Activated CD8-positive, alpha-beta memory T cell treated with anti-CD3 and anti-CD28 coated beads, Interleukin-2, amount 50 U/mL, for 4 hours (primary cell): ENCODE data around the gene C10orf90.

Experiments used
- DNase-seq: peaks from one replicate; pipeline ENCODE4 v3.0.0-alpha.2; 2020

Gene C10orf90

DNA sequence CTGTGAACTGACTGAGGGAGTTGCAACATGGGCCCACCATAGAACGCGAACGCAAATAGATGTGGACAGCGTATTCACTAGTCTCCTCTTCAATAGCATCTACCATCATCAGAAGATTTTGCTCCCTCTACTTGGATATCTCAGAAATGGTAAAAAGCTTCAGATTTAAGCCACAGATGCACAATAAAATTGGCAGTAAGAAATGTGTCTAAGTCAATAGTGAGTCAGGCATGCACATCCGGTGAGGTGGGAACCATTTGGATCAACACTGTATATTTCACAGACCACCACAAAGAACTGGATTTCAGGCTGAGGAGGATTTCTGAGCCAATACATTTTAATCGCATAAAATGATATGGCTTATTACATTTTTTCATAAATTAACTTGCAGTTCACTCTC is 170.7 kb downstream of the C10orf90 start:
- DNase-seq = no peak

DNA sequence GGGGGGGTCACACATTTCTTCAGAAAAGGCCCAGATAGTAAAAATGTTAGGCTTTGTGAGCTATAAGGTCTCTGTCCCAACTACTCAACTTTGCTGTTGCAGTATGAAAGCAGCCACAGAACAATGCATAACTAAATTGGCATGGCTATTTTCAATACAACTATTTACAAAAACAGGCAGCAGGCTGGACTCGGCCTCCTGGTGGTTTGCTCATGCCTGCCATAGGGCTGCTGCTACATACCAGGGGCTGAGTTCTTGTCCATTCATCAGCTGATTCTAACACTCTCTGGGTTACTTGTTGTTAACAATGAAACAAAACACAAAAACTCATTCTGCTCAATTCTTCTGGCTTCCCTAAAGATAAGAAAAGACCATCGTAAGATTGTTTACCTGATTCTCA is 172.8 kb downstream of the C10orf90 start:
- DNase-seq = no peak

DNA sequence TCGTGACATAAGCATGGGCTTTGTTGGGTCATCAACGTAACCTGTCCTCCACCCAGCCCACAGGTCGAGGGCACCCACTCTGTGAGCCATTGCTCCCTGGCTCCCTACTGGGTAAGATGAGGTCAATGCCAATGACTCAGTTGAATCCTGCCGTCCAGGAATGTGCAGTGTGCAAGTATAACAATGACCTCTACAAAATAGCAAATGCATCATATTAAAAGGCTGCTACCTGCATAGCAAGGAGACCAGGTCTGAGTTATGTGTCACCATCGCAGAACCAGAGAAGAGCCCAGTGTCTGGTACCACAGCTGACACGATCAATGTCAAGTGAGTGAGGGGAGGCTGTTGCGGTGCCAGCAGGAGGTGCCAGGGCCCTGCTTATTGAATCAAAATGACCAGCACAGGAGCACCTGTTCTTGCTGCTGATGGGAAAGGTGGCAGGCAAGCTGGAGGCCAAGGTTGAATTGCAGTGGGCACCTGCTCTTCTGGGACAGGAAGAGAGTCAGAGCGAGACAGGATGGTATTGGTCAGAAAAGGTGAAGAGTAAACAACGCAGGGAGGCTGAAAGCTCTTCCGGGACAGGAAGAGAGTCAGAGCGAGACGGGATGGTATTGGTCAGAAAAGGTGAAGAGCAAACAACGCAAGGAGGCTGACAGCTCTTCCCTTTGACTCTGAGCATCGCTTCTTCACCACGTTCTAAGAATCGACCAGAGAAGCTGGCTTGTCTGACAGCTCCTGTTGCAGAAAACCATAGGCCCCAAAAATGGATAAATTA is 173.5 kb downstream of the C10orf90 start:
- no peak for DNase-seq

DNA sequence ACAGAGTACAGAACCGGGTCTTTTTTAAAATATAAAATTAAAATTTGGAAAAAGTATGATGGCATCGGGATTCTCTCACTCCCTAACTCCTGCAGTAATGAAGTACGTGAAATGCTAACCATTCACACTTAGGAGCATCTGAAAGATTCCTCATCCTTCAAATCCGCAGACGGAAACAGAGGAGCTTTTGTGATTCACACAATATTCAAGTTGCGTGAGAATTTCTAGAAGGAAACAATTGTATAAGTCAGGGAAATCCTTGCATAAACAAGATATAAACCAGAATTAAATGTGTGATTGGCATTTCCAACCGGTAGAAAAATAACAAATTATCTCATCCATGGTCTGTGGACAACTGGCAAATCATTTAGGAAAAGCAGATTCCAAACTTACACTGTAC is 179.0 kb downstream of the C10orf90 start:
- DNase-seq = no peak

DNA sequence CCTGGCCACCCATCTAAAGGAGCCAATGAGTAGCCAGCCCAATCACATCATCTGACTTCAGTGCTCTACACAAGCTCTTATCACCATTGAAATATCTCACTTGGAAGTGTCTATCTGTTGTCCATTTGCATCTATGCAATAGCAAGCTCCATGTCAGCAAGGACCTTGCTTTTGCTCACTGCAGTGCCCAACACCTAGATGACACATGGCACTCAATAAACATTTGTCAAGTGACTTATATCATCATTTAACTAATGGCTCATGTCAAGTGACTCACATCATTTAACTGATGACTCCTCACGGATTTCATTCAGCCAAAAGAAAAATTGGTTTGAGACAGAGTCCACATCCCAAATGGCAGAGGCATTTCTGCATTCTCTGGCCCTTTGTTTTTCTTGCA is 189.3 kb downstream of the C10orf90 start:
- DNase-seq = no peak

DNA sequence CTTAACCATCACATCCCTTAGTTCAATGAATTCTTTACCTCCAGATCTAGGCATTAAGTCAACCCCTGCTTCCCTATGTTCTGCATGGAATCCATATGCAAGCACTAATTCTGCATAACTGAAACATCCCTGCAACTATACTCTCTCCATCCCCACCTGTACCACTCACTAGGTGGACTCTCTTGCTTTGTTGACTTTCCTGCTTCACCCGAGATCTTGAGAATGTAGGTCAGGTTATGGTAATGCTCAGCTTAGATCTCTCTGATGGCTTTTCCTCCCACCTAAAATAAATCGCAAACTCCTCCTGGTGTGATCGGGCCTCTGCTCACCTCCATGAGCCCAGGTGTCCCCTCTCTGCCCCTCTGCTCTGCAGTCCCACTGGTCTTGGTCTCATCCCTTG is 189.8 kb downstream of the C10orf90 start:
- DNase-seq = no peak

DNA sequence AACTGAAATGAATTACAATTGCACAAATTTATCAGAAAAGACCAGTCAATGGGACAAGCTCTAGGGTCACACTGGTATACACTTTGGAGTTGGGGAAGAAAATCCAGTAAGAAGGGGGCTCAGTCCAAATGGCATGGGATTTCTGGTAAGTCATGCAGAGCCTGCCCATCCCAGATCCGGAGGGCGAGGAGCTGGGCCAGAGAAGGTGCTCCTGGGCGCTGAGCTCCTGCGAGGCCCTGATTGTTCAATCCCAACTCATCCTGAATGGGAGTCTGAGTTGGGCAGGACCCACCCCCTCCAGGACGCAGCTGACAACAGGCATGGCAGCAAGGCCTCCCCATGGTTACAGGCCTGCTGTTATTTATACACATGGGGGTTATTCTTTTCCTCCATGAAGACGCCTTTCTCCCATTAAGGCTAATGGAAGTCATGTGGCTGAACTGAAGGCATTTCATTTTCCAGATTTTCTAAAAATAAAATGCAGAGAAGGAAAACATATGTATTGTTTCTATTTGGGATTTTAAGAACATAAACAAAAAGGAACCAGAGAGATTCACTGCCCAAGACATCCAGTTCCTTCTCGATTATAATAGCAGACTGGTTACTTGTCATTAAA is 191.1 kb downstream of the C10orf90 start:
- DNase-seq = no peak

DNA sequence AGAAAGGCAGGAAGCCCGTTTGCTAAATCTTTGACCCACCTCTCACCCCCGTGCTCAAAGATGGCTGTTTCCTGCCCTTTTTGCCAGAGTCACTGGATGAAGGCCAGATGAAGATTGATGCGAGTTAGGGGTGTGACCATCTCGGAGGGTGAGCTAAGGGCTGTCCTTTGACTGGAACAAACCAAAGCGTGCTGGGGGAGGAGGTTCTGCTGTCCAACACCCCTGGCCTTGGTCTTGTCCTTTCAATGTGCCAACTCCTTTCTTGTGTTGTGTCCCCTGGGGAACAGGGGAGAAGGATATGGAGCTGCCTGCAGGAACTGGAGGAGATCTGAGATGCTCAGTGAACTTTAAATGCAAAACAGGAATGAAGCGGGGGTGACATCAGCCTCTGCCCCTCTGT is 191.9 kb downstream of the C10orf90 start:
- no peak for DNase-seq

DNA sequence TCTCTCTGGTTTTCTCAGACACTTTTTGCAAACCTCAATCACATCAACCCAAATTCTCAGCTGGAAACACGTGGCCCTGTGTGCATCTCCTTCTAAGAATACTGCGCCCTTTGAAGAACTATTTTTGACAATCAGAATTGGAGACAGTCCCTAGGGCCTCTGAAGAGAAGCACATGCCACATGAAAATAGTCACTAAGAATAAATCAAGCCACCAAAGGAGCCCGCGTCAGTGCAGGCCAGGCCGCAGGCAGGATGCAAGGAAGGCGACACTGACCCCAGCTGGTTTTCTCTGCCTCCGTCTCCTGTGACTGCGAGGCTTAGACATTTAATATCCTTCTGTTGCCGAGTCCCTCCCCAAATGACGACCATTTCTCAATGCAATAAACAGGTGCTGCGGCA is 194.2 kb downstream of the C10orf90 start:
- no peak for DNase-seq

DNA sequence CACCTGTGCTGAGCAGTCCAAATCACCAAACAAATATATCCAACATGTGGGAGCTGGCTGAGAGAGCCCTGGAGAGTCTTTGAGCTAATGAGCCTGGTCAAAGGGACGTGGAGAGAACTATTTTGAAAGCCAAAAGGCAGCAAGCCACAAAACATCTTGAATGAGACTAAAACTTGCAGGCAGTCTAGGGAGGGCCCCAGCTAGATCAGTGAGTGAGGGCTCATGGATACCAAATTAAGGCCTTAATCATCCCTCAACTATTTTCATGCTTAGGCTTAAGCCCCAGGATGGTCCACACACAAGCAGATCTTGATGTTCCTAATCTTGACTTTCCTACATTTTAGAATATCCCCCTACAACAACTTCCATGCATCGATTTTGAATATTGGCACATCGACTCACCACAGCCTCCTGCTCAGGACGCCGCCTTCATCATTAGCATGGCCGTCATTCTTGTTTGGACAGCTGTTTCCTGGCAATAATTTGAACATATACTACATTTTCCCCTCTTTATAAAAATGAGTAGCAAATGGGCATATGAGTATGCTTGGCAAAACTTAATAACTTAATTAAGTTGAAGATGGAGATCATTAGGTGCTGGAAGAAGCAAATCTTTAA is 195.3 kb downstream of the C10orf90 start:
- DNase-seq = no peak

DNA sequence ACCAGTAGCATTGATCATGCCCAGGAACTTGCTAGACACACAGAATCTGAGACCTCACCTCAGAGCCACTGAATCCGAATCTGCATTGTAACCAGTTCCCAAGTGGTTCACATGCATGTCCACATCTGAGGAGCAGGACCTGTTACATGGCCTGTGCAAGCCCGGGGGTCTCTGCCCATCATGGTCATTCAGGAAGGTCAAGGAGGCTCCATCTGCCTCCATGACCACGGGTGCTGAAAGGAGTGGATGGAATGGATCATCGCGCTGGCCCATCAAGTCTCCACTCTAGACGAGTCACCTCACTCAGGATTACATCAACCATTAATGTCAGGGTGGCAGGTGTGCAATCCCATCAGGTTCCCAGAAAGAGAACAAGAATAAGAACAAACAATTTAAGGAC is 196.5 kb downstream of the C10orf90 start:
- DNase-seq = no peak

DNA sequence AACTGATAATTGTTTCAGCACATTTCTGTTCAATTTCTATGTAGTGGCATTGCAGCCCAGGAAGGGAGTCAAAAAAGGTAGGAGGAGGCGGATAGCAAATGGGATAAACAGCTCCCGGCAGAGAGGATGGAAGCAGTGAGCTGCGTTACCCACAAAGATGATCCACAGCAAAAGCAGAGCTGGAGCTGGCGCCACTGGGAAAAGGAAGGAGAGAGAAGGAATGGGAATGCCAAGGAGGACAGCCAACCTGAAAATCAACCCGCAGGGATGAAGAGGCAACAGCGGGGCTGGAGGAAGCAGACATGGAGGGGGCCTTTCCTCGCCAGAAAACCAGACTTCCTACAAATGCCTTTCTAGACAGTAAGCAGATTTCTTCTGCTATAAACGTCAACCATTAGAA is 199.5 kb downstream of the C10orf90 start:
- DNase-seq = no peak

DNA sequence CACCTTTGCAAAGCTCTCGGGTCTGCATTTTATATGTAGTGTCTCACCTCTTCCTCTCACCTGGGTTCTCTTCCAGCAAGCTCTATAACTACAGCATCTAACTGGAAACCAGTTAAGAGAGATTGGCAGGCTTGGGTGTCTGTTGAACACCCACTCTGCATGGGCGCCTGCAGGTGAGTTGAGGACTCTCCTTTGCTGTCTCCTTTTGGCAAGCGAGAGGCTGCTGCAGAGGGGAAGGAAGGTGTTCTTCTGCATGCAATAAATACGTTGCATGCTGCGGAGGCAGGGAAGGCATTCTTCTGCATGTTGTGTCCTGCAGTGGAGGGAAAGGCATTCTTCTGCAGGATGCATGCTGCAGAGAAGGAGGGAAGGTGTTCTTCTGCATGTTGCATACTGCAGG is 200.8 kb downstream of the C10orf90 start:
- DNase-seq = no peak

DNA sequence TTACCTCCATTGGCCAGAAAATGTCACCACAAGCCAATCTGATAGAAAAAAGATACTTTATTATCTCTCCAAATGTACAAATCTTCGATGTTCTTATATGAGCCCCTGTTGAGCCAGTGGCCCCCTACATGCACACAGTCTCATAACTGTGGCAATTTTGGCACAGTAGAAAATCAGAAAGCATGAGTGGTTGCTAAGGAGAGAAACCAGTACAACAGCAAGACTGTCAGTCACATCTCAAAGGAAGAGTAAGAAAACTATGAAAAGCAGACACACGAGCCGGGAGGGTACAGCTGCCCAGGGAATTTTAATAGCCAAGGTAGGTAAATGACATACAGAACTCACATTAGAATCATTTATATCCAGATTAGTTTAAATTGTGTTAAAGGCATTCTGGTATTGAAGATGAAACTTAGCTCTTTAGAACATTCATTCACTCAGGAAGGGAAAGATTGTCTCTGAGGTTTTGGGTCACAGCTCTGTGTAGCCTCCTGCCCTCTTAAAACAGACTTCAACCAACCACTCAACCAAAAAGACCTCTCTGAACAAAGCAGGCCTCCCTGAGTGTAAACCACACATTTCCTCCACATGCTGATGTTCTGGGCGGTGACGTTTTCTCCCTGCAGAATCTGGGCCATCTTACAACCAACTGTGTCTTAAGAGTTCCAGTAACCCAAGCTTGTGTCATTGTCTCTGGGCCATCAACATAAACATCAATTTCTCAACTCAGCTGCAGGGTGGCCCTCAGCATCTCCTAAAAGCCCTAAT is 201.4 kb downstream of the C10orf90 start:
- DNase-seq = no peak

DNA sequence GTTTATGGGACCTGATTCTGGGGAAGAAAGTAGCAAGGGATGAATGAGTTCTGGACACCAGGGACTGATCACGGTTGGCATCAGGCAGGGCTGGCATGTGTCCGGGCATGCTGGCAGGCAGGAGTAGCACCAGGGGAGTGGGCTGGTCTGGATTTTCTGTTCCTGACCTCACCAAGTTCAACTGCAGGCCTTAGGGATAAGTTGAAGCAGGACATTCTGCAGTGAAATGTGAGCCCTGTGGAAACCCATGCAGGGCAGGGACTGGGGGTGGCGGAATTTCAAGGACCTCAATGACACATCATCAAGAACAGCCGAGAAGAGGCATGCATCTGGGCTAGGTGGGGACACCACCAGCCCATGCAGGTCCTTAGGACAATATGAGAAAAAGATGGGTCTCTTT is 202.0 kb downstream of the C10orf90 start:
- no peak for DNase-seq

DNA sequence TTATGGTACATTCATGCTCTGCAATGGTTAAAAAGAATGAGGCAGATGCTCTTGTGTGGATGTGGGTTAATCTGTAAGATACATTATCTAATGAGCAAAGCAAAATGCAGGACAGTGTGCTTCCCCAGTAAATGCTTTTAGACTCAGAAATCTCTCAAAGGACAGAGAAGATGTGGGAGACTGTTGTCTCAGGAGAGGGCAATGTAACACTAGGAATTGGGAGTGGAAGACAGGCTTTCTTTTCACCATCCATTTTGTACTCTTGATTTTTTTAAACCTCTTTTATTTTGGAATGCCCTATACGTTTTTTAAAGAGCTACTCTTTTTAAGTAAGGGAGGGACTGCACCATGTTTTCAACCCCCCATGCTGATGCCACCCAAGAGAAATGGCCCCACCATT is 204.7 kb downstream of the C10orf90 start:
- DNase-seq = no peak

DNA sequence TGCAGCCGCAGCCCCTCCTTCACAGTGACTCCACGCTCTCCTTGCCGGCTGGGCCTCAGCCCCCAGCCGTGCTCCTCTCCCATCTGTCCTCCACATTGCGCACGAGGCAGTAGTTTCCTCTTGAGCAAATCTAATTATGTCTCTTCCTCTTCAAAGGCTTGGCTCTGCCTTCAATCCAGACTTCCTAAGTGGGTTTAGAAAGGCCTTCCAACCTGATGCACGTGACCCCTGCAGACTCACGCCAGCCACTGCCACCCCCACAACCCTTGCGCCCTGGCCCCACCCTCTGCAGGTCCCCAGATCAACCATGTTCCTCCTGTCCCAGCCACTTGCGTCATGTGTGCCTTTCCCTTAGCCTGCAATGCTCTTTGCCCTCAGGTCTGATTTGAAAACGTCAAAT is 207.2 kb downstream of the C10orf90 start:
- no peak for DNase-seq

DNA sequence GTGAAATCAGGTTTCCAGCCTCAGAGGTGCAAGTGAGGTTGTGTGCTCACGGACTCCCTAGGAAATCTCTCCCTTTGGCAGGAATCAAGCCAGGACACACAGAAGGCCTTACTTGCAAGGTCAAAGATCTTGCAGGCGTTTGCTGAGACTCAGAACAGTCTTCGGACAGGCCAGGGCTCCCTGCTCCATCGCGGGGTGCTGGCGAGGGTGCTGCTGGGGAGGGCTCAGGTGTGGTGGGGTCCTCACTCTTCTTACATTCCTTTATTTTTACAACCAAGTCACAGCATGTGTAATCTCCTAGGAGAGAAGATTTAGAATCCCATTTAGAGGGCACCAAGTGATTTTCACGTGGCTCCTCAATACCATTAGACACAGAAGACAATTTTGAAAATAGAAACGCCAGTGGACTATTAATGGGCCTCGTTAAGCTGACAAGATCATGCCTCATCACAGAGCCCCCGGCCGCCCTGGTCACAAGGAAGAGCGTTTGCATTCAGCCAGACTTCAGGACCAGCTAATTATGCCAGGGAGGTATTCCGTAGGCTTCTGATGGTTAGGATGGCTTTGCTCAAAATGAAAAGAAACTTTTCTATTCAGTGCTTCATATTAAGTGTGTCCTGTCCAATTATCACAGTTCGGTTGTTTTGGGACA is 209.1 kb downstream of the C10orf90 start:
- no peak for DNase-seq

DNA sequence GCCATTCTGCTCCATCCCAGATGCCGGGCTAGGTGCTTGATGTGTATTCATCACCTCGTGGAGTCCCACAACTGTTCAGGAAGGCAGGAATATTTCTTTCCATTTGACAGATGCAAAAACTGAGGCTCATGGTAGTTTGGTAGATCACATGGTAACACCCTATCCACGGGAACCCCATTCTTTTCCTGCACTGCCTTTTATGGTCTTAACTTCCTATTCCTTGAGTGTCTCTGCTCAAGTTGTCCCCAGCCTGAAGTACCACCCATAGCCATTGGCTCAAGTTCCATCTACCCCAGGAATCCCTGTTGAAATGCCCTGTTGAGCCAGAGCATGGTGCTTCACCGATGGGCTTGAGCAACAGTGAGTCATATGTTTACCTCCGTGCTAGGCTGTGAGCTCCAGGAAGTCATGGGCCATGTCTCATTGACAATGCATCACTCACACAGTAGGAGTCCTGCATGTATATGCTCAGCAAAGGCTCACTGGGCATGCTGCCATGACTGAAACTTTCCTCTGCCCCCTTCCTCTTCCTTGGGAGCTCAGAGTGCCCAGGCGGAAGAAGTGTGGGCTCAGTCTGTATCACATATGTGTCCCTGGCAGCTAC is 210.5 kb downstream of the C10orf90 start:
- DNase-seq = no peak

DNA sequence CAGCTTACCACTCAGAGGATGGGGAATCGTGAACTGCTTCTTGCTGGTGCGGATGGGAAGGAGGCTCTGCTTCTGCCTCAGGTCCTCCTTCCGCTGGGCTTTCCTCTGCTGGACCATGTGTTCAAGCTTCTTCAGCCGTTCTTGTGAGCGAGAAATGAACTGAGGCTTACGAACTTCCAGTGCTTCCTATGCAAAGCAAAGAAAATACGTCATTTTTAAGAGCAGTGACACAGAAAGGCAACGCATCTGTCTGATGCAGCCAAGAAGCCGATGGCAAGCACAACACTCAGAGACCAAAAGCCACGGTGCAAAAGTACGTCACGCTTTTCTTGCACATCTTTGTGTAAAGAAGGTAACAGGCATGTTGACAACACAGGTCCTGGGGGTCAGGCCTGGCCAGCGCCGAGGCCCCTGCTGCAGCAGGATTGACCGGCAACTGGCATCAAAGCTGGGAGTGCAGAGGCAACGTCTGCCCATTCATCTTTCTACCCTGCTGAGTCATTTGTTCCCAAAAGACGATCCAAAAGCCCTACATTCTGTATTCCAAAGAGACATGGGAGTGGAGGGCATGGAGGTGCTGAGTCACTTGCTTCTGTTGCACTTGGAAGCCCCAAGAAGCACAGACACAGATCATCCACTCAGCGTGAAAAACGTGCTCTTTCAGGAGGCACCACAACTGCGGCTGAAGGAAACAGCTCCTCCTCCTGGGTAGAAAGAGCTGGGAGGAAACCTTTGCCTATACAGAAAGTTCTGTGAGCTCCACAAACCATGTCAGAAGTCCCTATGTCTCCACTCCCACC is 211.3 kb downstream of the C10orf90 start:
- no peak for DNase-seq

DNA sequence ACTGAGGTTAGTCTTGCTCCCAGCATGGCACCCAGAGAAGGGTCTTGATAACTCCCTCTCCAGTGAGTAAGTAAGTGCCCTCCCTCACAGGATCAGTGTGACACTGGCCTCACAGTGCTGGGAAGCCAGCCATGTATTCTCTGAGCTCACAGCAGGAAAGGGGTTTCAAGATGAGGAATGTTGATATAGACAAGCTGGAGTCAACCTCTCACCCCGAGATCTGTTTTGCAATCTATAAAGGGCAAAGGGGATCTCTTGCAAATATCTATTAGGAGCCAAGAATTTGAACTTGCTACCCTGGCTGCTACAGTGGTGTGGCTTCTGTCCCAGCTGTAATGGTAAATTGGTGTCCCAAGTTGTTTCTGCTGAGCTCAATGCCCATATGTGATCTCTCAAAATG is 212.0 kb downstream of the C10orf90 start:
- no peak for DNase-seq

DNA sequence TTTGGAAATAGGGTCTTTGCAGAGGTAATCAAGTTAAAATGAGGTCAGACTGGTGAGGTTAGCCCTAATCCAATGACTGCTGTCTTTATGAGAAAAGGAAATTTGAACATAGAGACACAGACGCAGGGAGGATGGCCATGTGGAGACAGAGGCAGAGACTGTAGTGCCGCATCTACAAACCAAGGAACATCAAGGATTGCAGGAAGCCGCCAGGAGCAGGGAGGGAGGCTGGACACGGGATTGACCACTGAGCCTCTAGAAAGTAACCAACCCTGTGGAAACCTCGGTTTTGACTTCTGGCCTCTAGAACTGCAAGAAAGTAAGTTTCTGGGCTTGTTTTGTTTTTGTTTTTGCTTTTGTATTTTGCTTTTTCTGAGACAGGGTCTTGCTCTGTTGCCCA is 213.9 kb downstream of the C10orf90 start:
- no peak for DNase-seq
